Bronchial epithelial cell (primary cell): ENCODE data around the gene SMIM33. TPM values are rescaled to one million over a fixed set of nuclear protein-coding genes. Genes with fewer than 3 reads are reported as not detected.
A peak's percentile ranks its signal among the peaks of the same experiment; 100 is the strongest.

ENCODE experiments used
- DNase-seq: peaks from one replicate; pipeline ENCODE4 v3.0.0-alpha.2; 2010; ENCODE audit warnings: low read depth
- FAIRE-seq: peaks from 2 replicates; lab custom pipeline; 2011; peaks lifted over from hg19 to GRCh38; lab: Jason Lieb, UNC
- H3K27me3 ChIP-seq: 2 replicates; pipeline ENCODE4 v1.5.1; 2011; ENCODE audit warnings: low read length; ENCODE audit not compliant: control insufficient read depth, insufficient read depth
- H3K36me3 ChIP-seq: 2 replicates; pipeline ENCODE4 v1.5.1; 2011; ENCODE audit warnings: low read length; ENCODE audit not compliant: control insufficient read depth, insufficient read depth
- H3K4me3 ChIP-seq: 2 replicates; pipeline ENCODE4 v1.5.1; 2011; ENCODE audit warnings: mild to moderate bottlenecking, low read depth, low read length, control low read depth
- total RNA-seq: library from RNA; depleted of rRNA; stranded (reverse); fragments of >200 nt; gene quantifications from 2 replicates; pipeline ENCODE4 v1.2.1, GENCODE V29; 2014
- TF ChIP-seq, protein P1 (sequence below): IDR thresholded peaks from 2 replicates; pipeline ENCODE4 v1.5.1; 2011; ENCODE audit warnings: mild to moderate bottlenecking, moderate library complexity, low read length, control low read depth, inconsistent platforms; ENCODE audit not compliant: insufficient read depth, severe bottlenecking

The SMIM33 gene
- total RNA-seq, 1 donor from 2014 or later, result not detected

DNA sequence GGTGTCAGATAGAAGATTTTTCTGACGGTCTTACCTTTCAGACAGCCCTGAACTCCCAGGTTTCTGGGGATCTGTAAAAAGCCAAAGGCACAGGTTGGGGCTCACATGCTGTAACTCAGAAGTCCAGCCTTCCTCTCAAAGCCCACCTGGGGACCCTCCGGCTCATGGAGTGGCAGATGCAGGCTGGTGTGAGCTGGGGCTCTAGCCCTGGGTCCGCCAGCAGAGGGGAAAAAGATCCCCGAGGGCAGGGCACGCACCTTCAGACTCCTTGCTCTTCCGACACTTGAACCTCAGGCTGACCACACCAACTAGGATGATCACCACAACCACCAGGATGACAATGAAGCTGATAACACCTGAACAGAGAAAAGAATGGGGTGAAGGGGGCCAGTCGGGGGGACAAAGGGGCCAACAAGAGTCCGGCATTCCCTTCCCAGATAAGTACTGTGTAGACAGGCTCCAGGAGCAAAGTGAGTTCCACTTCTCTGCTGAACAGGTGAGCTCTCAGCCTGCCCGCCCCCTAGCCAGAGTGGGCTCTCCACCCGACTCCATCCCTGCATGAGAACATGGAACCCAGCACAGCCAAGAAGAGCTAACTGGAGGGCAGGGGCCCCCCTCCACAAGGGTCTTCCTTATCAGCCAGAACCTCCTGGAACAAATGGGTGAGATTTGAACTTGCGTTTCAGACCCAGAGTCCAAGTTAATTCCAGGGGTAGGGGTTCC lies 16.1 kb upstream of the SMIM33 start:
- FAIRE-seq (no peak), DNase-seq (no peak)
- Histone ChIP-seq H3K36me3 (no peaks in the 10 kb centered on the region), H3K27me3 (no peaks in the 10 kb centered on the region), H3K4me3 (no peak overlapping the region)
- TF ChIP-seq, protein P1, sequence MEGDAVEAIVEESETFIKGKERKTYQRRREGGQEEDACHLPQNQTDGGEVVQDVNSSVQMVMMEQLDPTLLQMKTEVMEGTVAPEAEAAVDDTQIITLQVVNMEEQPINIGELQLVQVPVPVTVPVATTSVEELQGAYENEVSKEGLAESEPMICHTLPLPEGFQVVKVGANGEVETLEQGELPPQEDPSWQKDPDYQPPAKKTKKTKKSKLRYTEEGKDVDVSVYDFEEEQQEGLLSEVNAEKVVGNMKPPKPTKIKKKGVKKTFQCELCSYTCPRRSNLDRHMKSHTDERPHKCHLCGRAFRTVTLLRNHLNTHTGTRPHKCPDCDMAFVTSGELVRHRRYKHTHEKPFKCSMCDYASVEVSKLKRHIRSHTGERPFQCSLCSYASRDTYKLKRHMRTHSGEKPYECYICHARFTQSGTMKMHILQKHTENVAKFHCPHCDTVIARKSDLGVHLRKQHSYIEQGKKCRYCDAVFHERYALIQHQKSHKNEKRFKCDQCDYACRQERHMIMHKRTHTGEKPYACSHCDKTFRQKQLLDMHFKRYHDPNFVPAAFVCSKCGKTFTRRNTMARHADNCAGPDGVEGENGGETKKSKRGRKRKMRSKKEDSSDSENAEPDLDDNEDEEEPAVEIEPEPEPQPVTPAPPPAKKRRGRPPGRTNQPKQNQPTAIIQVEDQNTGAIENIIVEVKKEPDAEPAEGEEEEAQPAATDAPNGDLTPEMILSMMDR, result no peak

DNA sequence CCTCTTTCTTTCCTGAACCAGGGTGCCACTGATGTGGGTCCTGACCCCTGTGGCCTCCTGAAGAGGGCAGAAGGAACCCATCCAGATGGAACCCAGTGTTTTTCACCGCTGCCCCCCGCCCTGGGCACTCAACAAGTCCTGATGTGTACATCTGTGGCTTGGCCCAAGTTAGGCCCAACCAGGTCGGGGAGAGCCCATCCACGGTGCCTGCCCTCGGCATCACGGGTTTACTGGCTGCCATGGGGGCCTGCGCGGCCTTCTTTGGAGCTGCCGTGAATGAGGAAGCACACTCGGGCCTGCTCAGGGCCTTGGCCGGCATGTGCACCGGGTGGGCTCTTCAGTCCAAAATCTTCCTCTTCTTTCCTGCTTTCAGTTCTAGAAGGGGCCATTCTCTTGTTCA lies 14.0 kb upstream of the SMIM33 start:
- no peak for FAIRE-seq

DNA sequence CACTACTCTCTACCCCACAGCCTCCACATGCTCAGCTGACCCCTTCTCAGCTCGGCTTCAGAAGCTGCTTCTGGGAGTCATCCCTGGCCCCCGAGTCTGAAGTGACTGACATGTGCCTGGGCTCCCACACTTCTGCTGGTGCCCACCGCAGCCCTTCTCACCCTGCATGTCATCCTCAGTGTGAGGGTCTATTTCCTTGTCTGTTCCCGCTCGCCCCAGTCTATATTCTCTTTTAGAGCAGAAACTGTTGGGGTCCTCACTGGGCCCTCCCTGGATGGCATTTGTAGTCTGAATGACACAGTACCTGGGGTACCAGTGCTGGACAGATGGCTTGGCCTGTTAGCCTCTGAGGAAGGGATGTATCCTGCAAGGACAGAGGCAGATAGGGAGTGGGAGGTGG lies 13.6 kb upstream of the SMIM33 start:
- Histone ChIP-seq H3K27me3 (no peaks in the 10 kb centered on the region), H3K4me3 (no peak overlapping the region), H3K36me3 (no peaks in the 10 kb centered on the region)
- DNase-seq (no peak), FAIRE-seq (no peak)
- TF ChIP-seq, protein P1, result no peak

More for the DNA sequence above, 14.0 kb upstream of the SMIM33 start:
- Histone ChIP-seq H3K36me3 (no peaks in the 10 kb centered on the region), H3K27me3 (no peaks in the 10 kb centered on the region), H3K4me3 (no peak overlapping the region)
- TF ChIP-seq, protein P1, result no peak
- no peak for DNase-seq

DNA sequence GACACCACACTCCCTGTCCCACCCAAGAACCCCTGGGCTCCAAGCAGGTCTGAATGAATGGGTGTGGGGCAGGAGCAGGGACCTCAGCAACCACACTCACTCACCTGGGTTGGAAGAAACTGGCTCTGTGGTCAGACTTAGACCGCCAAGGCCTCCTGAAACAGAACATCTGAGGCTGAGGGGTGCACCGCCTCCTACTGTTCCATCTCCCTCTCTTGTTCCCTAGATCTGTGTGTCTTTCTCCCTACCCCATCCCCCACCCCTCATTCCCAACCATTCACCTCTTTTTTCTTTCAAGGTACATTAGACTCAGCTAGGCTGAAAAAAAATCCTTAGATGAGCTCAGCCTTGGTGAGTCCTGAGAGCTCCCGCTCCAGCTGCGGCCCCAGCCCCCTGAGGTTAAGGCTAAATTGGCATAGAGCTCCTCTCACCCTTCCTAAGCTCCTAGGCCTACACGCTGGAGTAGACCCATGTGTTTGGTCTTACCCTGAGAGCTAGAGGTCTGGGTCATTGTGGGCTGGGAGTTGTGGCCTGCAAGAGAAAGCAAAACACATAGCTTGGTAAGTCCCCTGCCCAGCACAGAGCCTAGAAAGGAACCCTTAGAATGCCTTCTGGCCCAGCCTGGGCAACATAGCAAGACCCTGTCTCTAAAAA lies 13.0 kb upstream of the SMIM33 start:
- TF ChIP-seq, protein P1, result no peak
- Histone ChIP-seq H3K36me3 (no peaks in the 10 kb centered on the region), H3K27me3 (no peaks in the 10 kb centered on the region), H3K4me3 (no peak overlapping the region)
- FAIRE-seq (no peak), DNase-seq (no peak)

DNA sequence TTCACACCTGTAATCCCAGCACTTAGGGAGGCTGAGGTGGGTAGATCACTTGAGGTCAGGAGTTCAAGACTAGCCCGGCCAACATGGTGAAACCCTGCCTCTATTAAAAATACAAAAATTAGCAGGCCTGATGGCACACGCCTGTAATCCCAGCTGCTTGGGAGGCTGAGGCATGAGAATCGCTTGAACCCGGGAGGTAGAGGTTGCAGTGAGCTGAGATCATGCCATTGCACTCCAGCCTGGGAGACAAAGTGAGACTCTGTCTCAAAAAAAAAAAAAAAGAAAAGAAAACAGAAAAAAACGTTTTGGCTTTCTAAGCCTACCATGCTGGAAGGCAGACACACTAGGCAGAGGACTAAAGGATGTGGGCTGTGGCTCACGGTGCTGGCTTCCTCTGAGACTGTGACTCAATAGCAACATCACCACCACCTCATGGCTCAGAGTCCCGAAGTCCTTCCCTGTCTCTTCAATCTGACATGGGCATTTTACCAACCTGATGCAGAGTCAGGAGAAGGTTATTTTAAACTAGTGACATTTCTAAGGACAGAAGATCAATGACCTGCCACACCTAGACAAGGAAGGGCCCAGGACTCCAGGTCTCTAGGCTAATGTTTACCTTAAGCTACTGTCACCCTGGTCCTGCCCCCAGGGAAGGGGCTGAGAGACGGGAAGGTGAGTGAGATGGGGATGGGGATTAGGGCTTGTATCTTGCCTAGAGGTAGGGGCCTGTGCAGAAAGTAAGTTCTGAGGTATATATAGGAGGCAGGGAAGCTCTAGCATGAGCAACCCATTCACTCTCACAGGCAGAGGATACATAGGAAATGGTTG lies 12.0 kb upstream of the SMIM33 start:
- FAIRE-seq (no peak), DNase-seq (peak; percentile 89)
- Histone ChIP-seq H3K36me3 (no peaks in the 10 kb centered on the region), H3K27me3 (no peaks in the 10 kb centered on the region), H3K4me3 (no peak overlapping the region)
- TF ChIP-seq, protein P1, result no peak
